ENCODE results near the gene NBEA. TPM values are rescaled to one million over a fixed set of nuclear protein-coding genes. Genes with fewer than 3 reads are reported as not detected.

The NBEA gene
- total RNA-seq, 1 experiment from 2014 or later, result 3.3 TPM

DNA sequence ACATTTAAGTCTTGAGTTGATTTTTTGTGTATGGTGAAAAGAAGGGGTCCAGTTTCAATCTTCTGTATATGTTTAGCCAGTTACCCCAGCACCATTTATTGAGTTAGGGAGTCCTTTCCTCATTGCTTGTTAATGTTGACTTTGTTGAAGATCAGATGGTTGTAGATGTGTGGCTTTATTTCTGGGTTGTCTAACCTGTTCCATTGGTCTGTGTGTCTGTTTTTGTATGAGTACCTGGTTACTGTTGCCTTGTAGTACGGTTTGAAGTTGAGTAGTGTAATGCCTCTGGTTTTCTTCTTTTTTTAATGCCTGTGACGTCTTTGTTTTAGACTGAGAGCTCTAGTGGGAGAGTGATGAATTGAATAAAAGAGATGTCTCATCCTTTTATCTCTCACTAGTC is 83.2 kb downstream of the NBEA start:
- BruUV-seq (replicated peaks), result no TSS peak

GRCh38 chr13:35028338-35028867 is 86.3 kb downstream of the NBEA start:
- intact Hi-C loops (cut with micrococcal nuclease; ENCODE audit: unreplicated experiment) (no loop called here), in situ Hi-C loops (cut with HindIII; ENCODE audit: low pct_unique_long_range_greater_than_20kb, low sequenced_read_pairs) (no loop called here)
- DNase-seq (ENCODE audit: low read depth, low spot score) (no peak), ATAC-seq (no peak)
- H3K4me3 ChIP-seq (ENCODE audit: low read depth in 2 of 2, low read length in 2 of 2), result no peak overlapping the region
- no TSS peak for BruUV-seq (replicated peaks)
- no peaks in the 10 kb centered on the region for H3K27me3 ChIP-seq (ENCODE audit: control insufficient read depth, insufficient read depth, low read length)
- H3K36me3 ChIP-seq (ENCODE audit: control insufficient read depth, insufficient read depth, low read length), result no peaks in the 10 kb centered on the region
- H3K4me1 ChIP-seq (ENCODE audit: control insufficient read depth, insufficient read depth, low read length), result no peaks in the 10 kb centered on the region
- no peak overlapping the region for H3K27ac ChIP-seq (ENCODE audit: low read length)
- POLR2A ChIA-PET, result no interaction called here
- no peaks in the 10 kb centered on the region for H3K9me3 ChIP-seq (ENCODE audit: control insufficient read depth, insufficient read depth, low read depth, low read length)
- CTCF ChIA-PET, result no interaction called here
- TF ChIP-seq REST (IDR thresholded peaks at IDR 0.05; ENCODE audit: insufficient read depth in 1 of 2, low read depth in 2 of 2, low read length in 1 of 2) (no peak), TCF7L2 (IDR thresholded peaks at IDR 0.05; ENCODE audit: low read depth, low read length) (no peak), SIN3A (IDR thresholded peaks at IDR 0.05; ENCODE audit: borderline replicate concordance, insufficient read depth, low read depth, low read length) (no peak), POLR2AphosphoS5 (IDR thresholded peaks at IDR 0.05; ENCODE audit: low read depth, low read length) (no peak)
- TF ChIP-seq, protein P1, sequence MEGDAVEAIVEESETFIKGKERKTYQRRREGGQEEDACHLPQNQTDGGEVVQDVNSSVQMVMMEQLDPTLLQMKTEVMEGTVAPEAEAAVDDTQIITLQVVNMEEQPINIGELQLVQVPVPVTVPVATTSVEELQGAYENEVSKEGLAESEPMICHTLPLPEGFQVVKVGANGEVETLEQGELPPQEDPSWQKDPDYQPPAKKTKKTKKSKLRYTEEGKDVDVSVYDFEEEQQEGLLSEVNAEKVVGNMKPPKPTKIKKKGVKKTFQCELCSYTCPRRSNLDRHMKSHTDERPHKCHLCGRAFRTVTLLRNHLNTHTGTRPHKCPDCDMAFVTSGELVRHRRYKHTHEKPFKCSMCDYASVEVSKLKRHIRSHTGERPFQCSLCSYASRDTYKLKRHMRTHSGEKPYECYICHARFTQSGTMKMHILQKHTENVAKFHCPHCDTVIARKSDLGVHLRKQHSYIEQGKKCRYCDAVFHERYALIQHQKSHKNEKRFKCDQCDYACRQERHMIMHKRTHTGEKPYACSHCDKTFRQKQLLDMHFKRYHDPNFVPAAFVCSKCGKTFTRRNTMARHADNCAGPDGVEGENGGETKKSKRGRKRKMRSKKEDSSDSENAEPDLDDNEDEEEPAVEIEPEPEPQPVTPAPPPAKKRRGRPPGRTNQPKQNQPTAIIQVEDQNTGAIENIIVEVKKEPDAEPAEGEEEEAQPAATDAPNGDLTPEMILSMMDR (IDR thresholded peaks at IDR 0.05), result no peak

More for the DNA sequence above, 83.2 kb downstream of the NBEA start:
- DNase-seq (ENCODE audit: low read depth, low spot score) (no peak), ATAC-seq (no peak)
- CTCF ChIA-PET, result no interaction called here
- Histone ChIP-seq H3K27me3 (ENCODE audit: control insufficient read depth, insufficient read depth, low read length) (no peaks in the 10 kb centered on the region), H3K9me3 (ENCODE audit: control insufficient read depth, insufficient read depth, low read depth, low read length) (no peaks in the 10 kb centered on the region), H3K4me1 (ENCODE audit: control insufficient read depth, insufficient read depth, low read length) (no peaks in the 10 kb centered on the region), H3K27ac (ENCODE audit: low read length) (no peak overlapping the region), H3K4me3 (ENCODE audit: low read depth in 2 of 2, low read length in 2 of 2) (no peak overlapping the region), H3K36me3 (ENCODE audit: control insufficient read depth, insufficient read depth, low read length) (no peaks in the 10 kb centered on the region)
- intact Hi-C loops (cut with micrococcal nuclease; ENCODE audit: unreplicated experiment) (no loop called here), in situ Hi-C loops (cut with HindIII; ENCODE audit: low pct_unique_long_range_greater_than_20kb, low sequenced_read_pairs) (no loop called here)
- POLR2A ChIA-PET, result no interaction called here
- TF ChIP-seq TCF7L2 (IDR thresholded peaks at IDR 0.05; ENCODE audit: low read depth, low read length), result no peak

DNA sequence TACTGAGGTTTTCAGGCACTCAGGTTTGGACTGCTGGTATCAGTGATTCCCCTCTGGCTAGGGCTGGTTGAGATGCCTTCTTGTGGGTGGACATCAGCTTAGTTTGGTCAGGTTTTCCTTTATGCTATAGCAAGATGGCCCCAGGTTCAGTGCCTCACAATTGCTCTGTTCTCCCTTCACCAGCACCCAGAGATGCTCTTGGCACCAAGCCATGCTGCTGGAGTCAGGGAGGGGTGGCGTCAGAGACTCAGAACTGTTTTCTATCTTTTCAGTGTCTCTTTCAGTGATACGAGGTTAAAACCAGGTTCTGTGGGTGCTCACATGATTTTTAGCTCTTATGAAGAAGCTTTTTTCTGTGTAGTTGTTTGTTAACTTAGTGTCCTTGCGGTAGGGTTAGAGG is 96.9 kb downstream of the NBEA start:
- in situ Hi-C loops (cut with HindIII; ENCODE audit: low pct_unique_long_range_greater_than_20kb, low sequenced_read_pairs), result no loop called here
- no peaks in the 10 kb centered on the region; the same call in 1 of the 2 replicates for H3K9me3 ChIP-seq (ENCODE audit: control insufficient read depth, insufficient read depth, low read depth, low read length)
- ChIA-PET CTCF (no interaction called here), POLR2A (no interaction called here)
- no TSS peak for BruUV-seq (replicated peaks)
- DNase-seq (ENCODE audit: low read depth, low spot score), result no peak
- TF ChIP-seq, protein P1 (IDR thresholded peaks at IDR 0.05), result no peak
- no peak for TF ChIP-seq SIN3A (IDR thresholded peaks at IDR 0.05; ENCODE audit: borderline replicate concordance, insufficient read depth, low read depth, low read length)
- TF ChIP-seq TCF7L2 (IDR thresholded peaks at IDR 0.05; ENCODE audit: low read depth, low read length), result no peak
- TF ChIP-seq REST (IDR thresholded peaks at IDR 0.05; ENCODE audit: insufficient read depth in 1 of 2, low read depth in 2 of 2, low read length in 1 of 2), result no peak
- TF ChIP-seq POLR2AphosphoS5 (IDR thresholded peaks at IDR 0.05; ENCODE audit: low read depth, low read length), result no peak
- no peak overlapping the region for H3K4me3 ChIP-seq (ENCODE audit: low read depth in 2 of 2, low read length in 2 of 2)
- no peaks in the 10 kb centered on the region for H3K36me3 ChIP-seq (ENCODE audit: control insufficient read depth, insufficient read depth, low read length)
- no peak for ATAC-seq
- no peak overlapping the region for H3K27ac ChIP-seq (ENCODE audit: low read length)
- intact Hi-C loops (cut with micrococcal nuclease; ENCODE audit: unreplicated experiment), result no loop called here
- no peaks in the 10 kb centered on the region for H3K27me3 ChIP-seq (ENCODE audit: control insufficient read depth, insufficient read depth, low read length)
- H3K4me1 ChIP-seq (ENCODE audit: control insufficient read depth, insufficient read depth, low read length), result no peaks in the 10 kb centered on the region
